Chondrocyte (in vitro differentiated cells): Measurements from ENCODE around the gene TIMM50. TPM values are rescaled to one million over a fixed set of nuclear protein-coding genes. Genes with fewer than 3 reads are reported as not detected.

ENCODE experiments used
- DNase-seq: peaks from one replicate; pipeline ENCODE4 v3.0.0; 2021; ENCODE audit warnings: mixed read lengths, low spot score
- H3K27ac Mint-ChIP-seq: one replicate; pipeline ENCODE4 v1.8.0; 2021; ENCODE audit warnings: mild to moderate bottlenecking, moderate library complexity, mixed read lengths; ENCODE audit not compliant: unreplicated experiment
- H3K27me3 Mint-ChIP-seq: 2 replicates; pipeline ENCODE4 v1.8.0; 2021; ENCODE audit warnings: low read depth, mixed read lengths
- H3K36me3 Mint-ChIP-seq: 2 replicates; pipeline ENCODE4 v1.8.0; 2021; ENCODE audit warnings: low read depth, mixed read lengths
- H3K4me1 Mint-ChIP-seq: 2 replicates; pipeline ENCODE4 v1.8.0; 2021; ENCODE audit warnings: low read depth, mild to moderate bottlenecking, mixed read lengths
- H3K4me3 Mint-ChIP-seq: one replicate; pipeline ENCODE4 v1.8.0; 2021; ENCODE audit warnings: mild to moderate bottlenecking, moderate library complexity, mixed read lengths; ENCODE audit not compliant: unreplicated experiment
- H3K9me3 Mint-ChIP-seq: 2 replicates; pipeline ENCODE4 v1.8.0; 2021; ENCODE audit warnings: low read depth, mixed read lengths
- total RNA-seq: library from RNA; stranded (reverse); gene quantifications from 3 replicates; pipeline ENCODE4 v1.2.1, GENCODE V29; 2021
- TF ChIP-seq, protein P1 (sequence below): fragments of 200-600 bp; sonication (generic); IDR thresholded peaks from 2 replicates; pipeline ENCODE4 v1.5.0; 2021; ENCODE audit warnings: antibody characterized with exemption, mild to moderate bottlenecking, moderate library complexity

Gene TIMM50
- total RNA-seq, 1 donor from 2014 or later: 49.9 TPM

DNA sequence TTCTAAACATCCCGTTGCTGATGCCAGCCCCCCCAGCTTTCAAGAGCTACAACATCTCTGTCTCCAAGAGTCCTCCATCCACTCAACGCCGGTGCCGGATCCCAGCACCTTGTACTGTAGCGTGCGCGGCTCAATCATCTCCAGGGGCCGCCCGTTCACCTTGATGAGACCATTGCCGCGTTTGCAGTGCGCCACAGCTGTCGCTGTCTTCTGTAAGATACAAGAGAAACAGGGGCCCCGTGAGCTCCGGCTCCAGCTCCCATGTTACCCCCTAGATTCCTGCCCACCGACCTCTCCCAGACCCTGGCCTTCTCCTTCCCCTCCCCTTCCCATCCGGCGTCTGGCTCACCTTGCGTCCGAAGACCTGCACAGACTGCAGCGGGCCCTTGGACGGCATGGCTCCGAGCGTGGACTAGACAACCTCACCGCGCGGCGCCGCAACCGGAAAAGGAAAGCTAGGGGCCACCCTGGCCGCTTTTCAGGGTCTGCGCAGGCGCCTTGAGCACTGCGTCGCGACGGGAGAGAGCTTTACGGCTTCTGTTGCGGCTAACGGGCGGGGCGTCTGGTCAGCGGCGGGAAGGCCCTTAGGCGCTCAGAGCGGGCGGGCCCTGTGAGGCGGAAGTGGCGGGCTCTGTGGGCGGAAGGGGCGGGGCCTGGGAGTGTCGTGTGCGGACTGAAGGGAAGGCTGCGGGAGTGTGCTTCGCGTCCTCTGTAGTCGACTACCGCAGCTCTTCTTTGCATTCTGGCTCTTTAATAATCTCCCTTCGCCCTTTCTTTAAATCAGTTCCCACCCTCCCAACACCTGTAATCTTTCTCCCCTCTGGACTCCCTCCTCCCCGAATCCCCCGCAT lies 44.9 kb upstream of the TIMM50 start, which contains the start of gene RPS16:
RPS16 (minus strand) TSS at position 451 of the 851 bp plus-strand sequence; CDS start at position 397, 54 bp downstream.
- Mint-ChIP-seq H3K4me1 (peaks cover 45% of the 10 kb centered on the region), H3K36me3 (peaks cover 15% of the 10 kb centered on the region)

DNA sequence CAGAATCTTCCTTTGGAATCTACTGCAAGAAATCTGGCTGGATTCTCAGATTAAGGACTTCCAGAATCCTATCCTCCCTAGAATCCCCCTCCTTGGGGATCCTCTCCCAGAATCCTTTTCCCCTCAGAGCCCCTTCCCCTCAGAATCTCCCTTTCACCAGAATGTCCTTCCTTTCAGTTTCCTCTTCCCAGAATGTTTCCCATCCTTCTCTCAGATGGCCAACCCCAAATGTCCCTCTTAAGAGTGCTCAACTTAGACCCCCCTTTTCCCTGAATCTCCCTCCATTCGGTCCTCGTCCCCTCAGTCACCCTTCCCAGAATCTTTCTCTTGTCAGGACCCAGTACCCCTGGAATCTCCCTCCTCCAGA lies 44.3 kb upstream of the TIMM50 start:
- TF ChIP-seq, protein P1, sequence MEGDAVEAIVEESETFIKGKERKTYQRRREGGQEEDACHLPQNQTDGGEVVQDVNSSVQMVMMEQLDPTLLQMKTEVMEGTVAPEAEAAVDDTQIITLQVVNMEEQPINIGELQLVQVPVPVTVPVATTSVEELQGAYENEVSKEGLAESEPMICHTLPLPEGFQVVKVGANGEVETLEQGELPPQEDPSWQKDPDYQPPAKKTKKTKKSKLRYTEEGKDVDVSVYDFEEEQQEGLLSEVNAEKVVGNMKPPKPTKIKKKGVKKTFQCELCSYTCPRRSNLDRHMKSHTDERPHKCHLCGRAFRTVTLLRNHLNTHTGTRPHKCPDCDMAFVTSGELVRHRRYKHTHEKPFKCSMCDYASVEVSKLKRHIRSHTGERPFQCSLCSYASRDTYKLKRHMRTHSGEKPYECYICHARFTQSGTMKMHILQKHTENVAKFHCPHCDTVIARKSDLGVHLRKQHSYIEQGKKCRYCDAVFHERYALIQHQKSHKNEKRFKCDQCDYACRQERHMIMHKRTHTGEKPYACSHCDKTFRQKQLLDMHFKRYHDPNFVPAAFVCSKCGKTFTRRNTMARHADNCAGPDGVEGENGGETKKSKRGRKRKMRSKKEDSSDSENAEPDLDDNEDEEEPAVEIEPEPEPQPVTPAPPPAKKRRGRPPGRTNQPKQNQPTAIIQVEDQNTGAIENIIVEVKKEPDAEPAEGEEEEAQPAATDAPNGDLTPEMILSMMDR: no peak
- no peak for DNase-seq
- H3K27me3 Mint-ChIP-seq: no peaks in the 10 kb centered on the region
- H3K4me1 Mint-ChIP-seq: peaks cover 41% of the 10 kb centered on the region
- peak overlapping the region; percentile 98 for H3K27ac Mint-ChIP-seq
- peak overlapping the region; percentile 100 for H3K4me3 Mint-ChIP-seq
- no peaks in the 10 kb centered on the region for H3K9me3 Mint-ChIP-seq
- peaks cover 15% of the 10 kb centered on the region for H3K36me3 Mint-ChIP-seq

More for the DNA sequence above, 44.9 kb upstream of the TIMM50 start, which contains the start of gene RPS16:
- Mint-ChIP-seq H3K4me3 (peak within 1 kb of the TSS; percentile 100), H3K27ac (peak within 1 kb of the TSS; percentile 98), H3K27me3 (no peaks in the 10 kb centered on the region), H3K9me3 (no peaks in the 10 kb centered on the region)
- TF ChIP-seq, protein P1: peak; percentile 18
- peak; percentile 100 for DNase-seq

DNA sequence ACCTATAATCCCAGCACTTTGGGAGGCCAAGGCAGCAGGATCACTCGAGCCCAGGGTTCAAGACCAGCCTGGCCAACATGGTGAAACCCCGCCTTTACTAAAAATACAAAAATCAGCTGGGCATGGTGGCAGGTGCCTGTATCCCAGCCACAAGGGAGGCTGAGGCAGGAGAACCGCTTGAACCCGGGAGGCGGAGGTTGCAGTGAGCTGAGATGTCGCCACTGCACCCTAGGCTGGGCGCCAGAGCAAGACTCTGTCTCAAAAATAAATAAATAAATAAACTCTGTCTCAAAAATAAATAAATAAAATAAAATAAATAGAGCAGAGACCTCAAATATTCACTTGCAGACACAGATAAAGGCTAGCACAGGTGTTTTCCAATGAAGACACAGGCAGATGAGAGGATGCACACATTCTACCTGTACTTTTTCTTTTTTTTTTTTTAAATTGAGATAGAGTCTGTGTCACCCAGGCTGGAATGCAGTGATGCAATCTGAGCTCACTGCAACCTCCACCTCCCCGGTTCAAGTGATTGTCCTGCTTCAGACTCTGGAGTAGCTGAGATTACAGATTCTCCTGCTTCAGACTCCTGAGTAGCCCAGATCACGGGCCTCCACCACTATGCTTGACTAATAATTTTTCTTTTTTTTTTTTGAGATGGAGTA lies 42.2 kb upstream of the TIMM50 start:
- no peak overlapping the region for H3K27ac Mint-ChIP-seq

DNA sequence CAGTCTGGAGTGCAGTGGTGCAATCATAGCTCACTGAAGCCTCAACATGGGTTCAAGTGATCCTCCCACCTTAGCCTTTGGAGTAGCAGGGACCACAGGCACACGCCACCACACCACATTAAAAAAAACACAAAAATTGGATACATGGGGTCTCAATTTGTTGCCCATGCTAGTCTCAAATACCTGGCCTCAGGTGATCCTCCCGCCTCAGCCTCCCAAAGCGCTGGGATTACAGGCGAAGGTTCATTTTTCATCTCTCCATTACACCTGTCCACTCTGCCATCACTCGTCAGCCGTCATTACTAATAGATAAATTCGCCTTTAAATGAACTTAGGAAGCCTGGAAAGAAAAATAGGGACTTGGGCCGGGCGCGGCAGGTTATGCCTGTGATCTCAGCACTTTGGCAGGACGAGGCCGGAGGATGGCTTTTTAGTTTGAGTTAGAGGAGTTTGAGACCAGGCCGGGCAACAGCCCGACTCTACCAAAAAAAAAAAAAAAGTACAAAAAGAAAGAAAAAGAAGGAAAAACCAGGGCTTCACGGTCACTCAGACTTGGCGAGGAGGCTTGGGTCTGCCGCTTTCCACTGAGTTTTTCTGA lies 35.9 kb upstream of the TIMM50 start:
- Mint-ChIP-seq H3K4me1 (peaks cover 56% of the 10 kb centered on the region), H3K9me3 (no peaks in the 10 kb centered on the region), H3K36me3 (peaks cover 14% of the 10 kb centered on the region), H3K27ac (peak overlapping the region; percentile 99), H3K27me3 (no peaks in the 10 kb centered on the region), H3K4me3 (peak overlapping the region; percentile 94)
- DNase-seq: no peak
- TF ChIP-seq, protein P1: no peak

More for the DNA sequence above, 42.2 kb upstream of the TIMM50 start:
- Mint-ChIP-seq H3K4me3 (no peak overlapping the region), H3K9me3 (no peaks in the 10 kb centered on the region), H3K4me1 (peaks cover 40% of the 10 kb centered on the region), H3K27me3 (no peaks in the 10 kb centered on the region), H3K36me3 (peaks cover 8% of the 10 kb centered on the region)
- TF ChIP-seq, protein P1: no peak
- no peak for DNase-seq
